Measurements from ENCODE around the gene TNFAIP8L2. TPM values are rescaled to one million over a fixed set of nuclear protein-coding genes. Genes with fewer than 3 reads are reported as not detected.

Gene TNFAIP8L2
- total and polyA plus RNA-seq, 2 of the 4 experiments (the other 2 are of a cell fraction), result not detected

GRCh38 chr1:151184211-151184610 lies 27.8 kb downstream of the TNFAIP8L2 start:
- no peak overlapping the region for H3K4me2 ChIP-seq (ENCODE audit: low read depth, low read length)
- no peak overlapping the region for H2AFZ ChIP-seq (replicated peaks; ENCODE audit: low read length, poor library complexity)
- intact Hi-C loops (cut with micrococcal nuclease) (no loop called here), in situ Hi-C loops (cut with MboI; ENCODE audit: low sequenced_read_pairs) (no loop called here), dilution Hi-C loops (cut with HindIII; ENCODE audit: low sequenced_read_pairs, unreplicated experiment) (no loop called here)
- H3K9me1 ChIP-seq (ENCODE audit: insufficient read depth, low read length), result peaks cover 12% of the 10 kb centered on the region; the same call in 1 of the 2 replicates
- no peak for TF ChIP-seq FOS (IDR thresholded peaks at IDR 0.05; ENCODE audit: low read depth, low read length)
- TF ChIP-seq CHD1 (IDR thresholded peaks at IDR 0.05; ENCODE audit: low read depth, low read length), result no peak
- TF ChIP-seq BHLHE40 (IDR thresholded peaks at IDR 0.05; ENCODE audit: low read depth, low read length), result no peak
- TF ChIP-seq, protein P1, sequence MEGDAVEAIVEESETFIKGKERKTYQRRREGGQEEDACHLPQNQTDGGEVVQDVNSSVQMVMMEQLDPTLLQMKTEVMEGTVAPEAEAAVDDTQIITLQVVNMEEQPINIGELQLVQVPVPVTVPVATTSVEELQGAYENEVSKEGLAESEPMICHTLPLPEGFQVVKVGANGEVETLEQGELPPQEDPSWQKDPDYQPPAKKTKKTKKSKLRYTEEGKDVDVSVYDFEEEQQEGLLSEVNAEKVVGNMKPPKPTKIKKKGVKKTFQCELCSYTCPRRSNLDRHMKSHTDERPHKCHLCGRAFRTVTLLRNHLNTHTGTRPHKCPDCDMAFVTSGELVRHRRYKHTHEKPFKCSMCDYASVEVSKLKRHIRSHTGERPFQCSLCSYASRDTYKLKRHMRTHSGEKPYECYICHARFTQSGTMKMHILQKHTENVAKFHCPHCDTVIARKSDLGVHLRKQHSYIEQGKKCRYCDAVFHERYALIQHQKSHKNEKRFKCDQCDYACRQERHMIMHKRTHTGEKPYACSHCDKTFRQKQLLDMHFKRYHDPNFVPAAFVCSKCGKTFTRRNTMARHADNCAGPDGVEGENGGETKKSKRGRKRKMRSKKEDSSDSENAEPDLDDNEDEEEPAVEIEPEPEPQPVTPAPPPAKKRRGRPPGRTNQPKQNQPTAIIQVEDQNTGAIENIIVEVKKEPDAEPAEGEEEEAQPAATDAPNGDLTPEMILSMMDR (conservative IDR thresholded peaks at IDR 0.05; ENCODE audit: low read depth, low read length), result no peak
- TF ChIP-seq CEBPB (IDR thresholded peaks at IDR 0.05; ENCODE audit: low read depth, low read length), result no peak
- no peak for TF ChIP-seq USF2 (IDR thresholded peaks at IDR 0.05; ENCODE audit: low read depth, low read length)
- no peak for TF ChIP-seq POLR2A (IDR thresholded peaks at IDR 0.05; ENCODE audit: low read depth, low read length)
- no peak for TF ChIP-seq RFX5 (IDR thresholded peaks at IDR 0.05; ENCODE audit: low read depth, low read length)
- no peak for TF ChIP-seq RCOR1 (IDR thresholded peaks at IDR 0.05; ENCODE audit: insufficient replicate concordance, low read length)
- TF ChIP-seq RAD21 (IDR thresholded peaks at IDR 0.05; ENCODE audit: low read length), result no peak
- H3K56ac ChIP-seq (ENCODE audit: extremely low read depth, insufficient read depth, low read length), result no peak overlapping the region
- H3K36me3 ChIP-seq (ENCODE audit: control insufficient read depth, insufficient read depth, low read length), result peaks cover 35% of the 10 kb centered on the region
- no peak overlapping the region for H3K4me3 ChIP-seq (ENCODE audit: insufficient read depth, low read depth, low read length)
- H3K18ac ChIP-seq (ENCODE audit: low read depth, low read length), result no peak overlapping the region
- no peak overlapping the region for H3K23ac ChIP-seq (ENCODE audit: low read depth, low read length)
- no peaks in the 10 kb centered on the region for H3K27me3 ChIP-seq (ENCODE audit: control insufficient read depth, insufficient read depth, low read length)
- H4K20me1 ChIP-seq (ENCODE audit: insufficient read depth, low read length), result no peaks in the 10 kb centered on the region
- ATAC-seq (ENCODE audit: low read depth) (no peak), DNase-seq (no peak)
- H3K9ac ChIP-seq (ENCODE audit: low read depth, low read length), result no peak overlapping the region
- H3K4me1 ChIP-seq (ENCODE audit: control insufficient read depth, insufficient read depth, low read length), result no peaks in the 10 kb centered on the region; the same call in 1 of the 2 replicates
- POLR2A ChIA-PET (ENCODE audit: unreplicated experiment), result no interaction called here
- H2BK120ac ChIP-seq (ENCODE audit: low read depth, low read length), result no peak overlapping the region
- no TSS peak for BruUV-seq (replicated peaks)
- no peak overlapping the region for H2AK5ac ChIP-seq (ENCODE audit: low read depth, low read length)
- 89% methylated on average over 3 of the region's 10 CpGs; no CpG with 5 or more reads in 1 of the 2 experiments for WGBS, 2 experiments (ENCODE audit: extremely low coverage in 2 of 2, insufficient read length in 1 of 2)
- H4K8ac ChIP-seq (ENCODE audit: low read depth in 2 of 2, low read length in 2 of 2), result no peak overlapping the region
- H2BK20ac ChIP-seq (ENCODE audit: low read depth, low read length), result no peak overlapping the region
- H3K4ac ChIP-seq (ENCODE audit: low read depth, low read length), result no peak overlapping the region
- no peaks in the 10 kb centered on the region for H3K9me3 ChIP-seq (ENCODE audit: control insufficient read depth, insufficient read depth, low read length)
- H4K5ac ChIP-seq (ENCODE audit: low read depth, low read length), result no peak overlapping the region
- no peak overlapping the region for H2AK9ac ChIP-seq (replicated peaks; ENCODE audit: low read depth, low read length, poor library complexity)
- no peak overlapping the region for H3K14ac ChIP-seq (replicated peaks; ENCODE audit: low read depth, low read length)
- H2BK15ac ChIP-seq (ENCODE audit: low read depth, low read length), result no peak overlapping the region
- CTCF ChIA-PET, result no interaction called here
- no peak overlapping the region for H3K27ac ChIP-seq (ENCODE audit: insufficient read depth, low read length)
- no peak overlapping the region for H4K91ac ChIP-seq (ENCODE audit: insufficient read depth, low read depth, low read length)
- H3K79me1 ChIP-seq (ENCODE audit: low read depth in 1 of 2, low read length in 2 of 2), result peaks cover 29 to 32% of the 10 kb centered on the region in 2 experiments
- no peak overlapping the region for H2BK5ac ChIP-seq (ENCODE audit: low read depth, low read length, poor library complexity, severe bottlenecking)

Measured in IMR-90 (cell line).